Measurements from ENCODE around the gene DRAM1.

DNA sequence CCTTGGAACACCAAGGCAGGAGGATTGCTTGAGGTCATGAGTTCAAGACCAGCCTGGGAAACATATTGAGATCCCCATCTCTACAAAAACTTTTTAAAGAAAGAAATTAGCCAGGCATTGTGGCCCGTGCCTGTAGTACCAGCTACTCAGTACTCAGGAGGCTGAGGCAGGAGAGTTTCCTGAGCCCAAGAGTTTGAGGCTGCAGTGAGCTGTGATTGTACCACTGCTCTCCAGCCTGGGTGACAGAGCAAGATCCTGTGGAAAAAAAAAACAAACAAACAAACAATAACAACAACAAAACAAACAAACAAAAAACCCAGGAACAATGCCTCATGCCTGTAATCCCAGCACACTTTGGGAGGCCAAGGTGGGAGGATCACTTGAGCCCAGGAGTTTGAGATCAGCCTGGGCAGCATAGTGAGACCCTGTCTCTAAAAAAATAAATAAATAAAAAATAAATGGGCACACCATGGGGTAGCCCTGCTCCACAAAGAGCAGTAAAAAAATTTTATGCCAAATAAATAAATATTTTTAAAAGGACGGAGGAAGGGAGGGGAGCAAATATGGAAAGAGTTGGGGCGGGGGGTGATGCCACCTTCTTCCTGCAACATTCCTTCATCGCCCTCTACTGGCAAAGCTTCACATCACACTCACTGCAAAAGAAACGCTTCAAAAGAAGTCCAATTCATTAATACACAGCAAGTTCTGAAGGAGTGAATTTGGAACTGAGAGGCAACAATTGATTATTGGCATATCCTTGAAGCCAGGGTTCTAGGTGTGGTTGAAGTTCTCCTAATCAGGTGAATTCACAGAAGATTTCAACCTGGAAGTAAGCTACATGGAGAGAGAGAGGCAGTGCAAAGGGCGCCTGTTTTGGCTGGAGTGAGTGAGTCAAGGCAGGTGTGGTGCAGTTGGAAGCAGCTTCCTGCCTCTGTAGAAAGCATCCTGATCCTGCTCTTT is 37.8 kb upstream of the DRAM1 start:
- TF ChIP-seq EZH2 (IDR thresholded peaks at IDR 0.05; ENCODE audit: borderline replicate concordance, insufficient read depth, low read depth, low read length, poor library complexity, severe bottlenecking) (no peak), CTCF (IDR thresholded peaks at IDR 0.05) (peak; percentile 93)

All from B cell (primary cell).